Mucosa of rectum (tissue), 2 donors: ENCODE measurements around the gene COL4A2.

ENCODE experiments used
- H3K27ac ChIP-seq, 2 donors: one replicate each; pipeline ENCODE4 v1.7.0; 2013; ENCODE audit warnings: inconsistent platforms in 2 of 2, low read depth in 2 of 2, low read length in 2 of 2
- H3K27me3 ChIP-seq, 2 donors: one replicate each; pipeline ENCODE4 v1.7.0; 2013; ENCODE audit warnings: low read length in 2 of 2; ENCODE audit not compliant: control insufficient read depth in 2 of 2, insufficient read depth in 2 of 2
- H3K36me3 ChIP-seq, 2 donors: one replicate each; pipeline ENCODE4 v1.7.0; 2013; ENCODE audit warnings: low read length in 2 of 2; ENCODE audit not compliant: control insufficient read depth in 2 of 2, insufficient read depth in 2 of 2
- H3K4me1 ChIP-seq, 2 donors: one replicate each; pipeline ENCODE4 v1.7.0; 2013; ENCODE audit warnings: low read length in 2 of 2, mild to moderate bottlenecking in 1 of 2; ENCODE audit not compliant: control insufficient read depth in 2 of 2, insufficient read depth in 2 of 2
- H3K4me3 ChIP-seq, 2 donors: one replicate each; pipeline ENCODE4 v1.7.0; 2013; ENCODE audit warnings: low read length in 2 of 2
- H3K9ac ChIP-seq, 2 donors: one replicate each; pipeline ENCODE4 v1.7.0; 2013; ENCODE audit warnings: low read length in 2 of 2, low read depth in 1 of 2, mild to moderate bottlenecking in 1 of 2
- H3K9me3 ChIP-seq, 2 donors: one replicate each; pipeline ENCODE4 v1.7.0; 2013; ENCODE audit warnings: low read length in 2 of 2; ENCODE audit not compliant: control insufficient read depth in 2 of 2
- donor health status: healthy.
- donor health status: Normal muscosa, but diverticular disease.

COL4A2 gene

DNA sequence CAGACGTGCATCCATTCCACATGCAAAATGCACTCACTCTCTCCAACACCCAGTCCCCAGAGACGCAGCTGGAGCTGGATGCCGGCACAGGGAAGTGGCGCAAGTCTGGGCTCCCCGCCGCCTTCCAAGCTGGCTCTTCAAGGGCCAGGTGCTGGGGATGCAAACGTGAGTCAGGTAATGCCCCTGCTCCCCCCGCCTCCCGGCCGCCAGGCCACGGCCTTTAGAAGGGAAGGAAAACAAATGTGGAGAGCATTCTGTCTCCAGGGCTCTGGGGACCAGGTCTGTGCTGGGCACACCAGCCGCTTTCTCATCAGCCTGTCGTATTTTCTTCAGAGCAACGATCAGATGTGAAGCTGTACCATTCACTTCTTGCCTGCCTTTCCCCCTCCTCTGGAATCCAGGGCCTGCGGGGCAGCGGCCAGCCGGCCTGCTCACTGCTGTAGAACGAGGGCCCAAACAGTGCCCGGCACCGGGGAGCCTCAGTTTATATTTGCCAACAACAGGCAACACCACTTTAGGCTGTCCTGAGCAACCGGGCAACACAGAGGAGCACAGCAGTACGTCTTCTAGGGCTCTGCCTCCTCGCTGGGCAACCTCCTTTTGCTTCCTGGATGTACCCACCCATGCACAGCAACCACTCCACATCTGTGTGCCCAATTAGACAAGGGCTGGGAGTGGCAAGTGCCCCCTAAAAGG lies 250.7 kb downstream of the COL4A2 start:
- no peaks in the 10 kb centered on the region for H3K9me3 ChIP-seq
- peaks cover 23 to 48% of the 10 kb centered on the region in 2 donors for H3K4me1 ChIP-seq
- H3K27me3 ChIP-seq: no peaks in the 10 kb centered on the region
- H3K36me3 ChIP-seq: peaks cover 4 to 7% of the 10 kb centered on the region in 2 donors
- H3K4me3 ChIP-seq: peak overlapping the region in 1 of 2 donors; percentile 22
- no peak overlapping the region for H3K9ac ChIP-seq
- peak overlapping the region in 1 of 2 donors; percentile 9 for H3K27ac ChIP-seq

DNA sequence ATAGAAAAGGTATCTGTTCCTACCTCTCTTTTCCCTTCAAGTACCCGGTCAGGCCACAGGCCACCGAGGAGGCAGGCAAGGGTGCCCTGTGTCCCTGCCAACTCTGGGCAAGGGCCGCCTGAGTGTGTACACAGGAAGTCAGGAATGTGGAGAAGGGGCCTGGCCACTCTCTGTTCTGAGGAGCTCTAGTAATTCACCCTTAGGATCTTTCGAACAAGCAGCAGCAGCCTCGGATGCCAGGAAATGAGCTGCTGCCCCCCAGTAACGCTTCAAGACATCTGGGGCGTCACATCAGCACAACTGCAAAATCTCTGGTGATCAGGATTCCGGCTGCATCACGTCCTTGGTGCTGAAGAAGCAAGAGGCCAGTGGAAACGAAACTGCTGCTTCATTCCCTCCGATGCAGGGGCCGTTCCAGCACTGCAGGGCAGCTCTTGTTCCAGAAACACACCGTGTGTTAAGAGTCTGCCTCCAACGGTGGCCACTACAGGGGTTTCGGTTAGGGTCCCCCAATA lies 252.4 kb downstream of the COL4A2 start:
- H3K4me1 ChIP-seq: peaks cover 28 to 57% of the 10 kb centered on the region in 2 donors
- peak overlapping the region; percentile 89 to 97 for H3K27ac ChIP-seq
- peaks cover 4 to 7% of the 10 kb centered on the region in 2 donors for H3K36me3 ChIP-seq
- no peaks in the 10 kb centered on the region for H3K27me3 ChIP-seq
- peak overlapping the region; percentile 89 to 94 for H3K9ac ChIP-seq
- H3K4me3 ChIP-seq: peak overlapping the region; percentile 75 to 89
- H3K9me3 ChIP-seq: no peaks in the 10 kb centered on the region

DNA sequence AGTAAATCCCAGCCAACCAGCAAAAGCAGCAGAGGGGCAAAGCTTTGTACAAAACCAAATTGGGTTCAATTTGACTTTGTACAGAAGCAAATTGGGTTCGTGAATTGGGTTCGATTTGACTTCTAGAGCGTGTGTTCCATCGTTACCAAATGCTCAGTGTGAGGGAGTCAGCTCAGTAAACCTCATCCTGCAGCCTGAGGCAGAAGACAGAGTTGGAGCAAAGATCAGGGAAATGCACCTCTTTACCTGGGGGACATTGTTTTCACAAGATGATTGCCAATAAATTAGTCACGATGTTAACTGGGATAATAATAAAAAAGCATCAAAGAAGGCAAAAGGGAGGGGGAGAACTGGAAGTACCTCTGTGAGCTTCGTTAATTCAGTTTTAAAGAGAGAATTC lies 252.9 kb downstream of the COL4A2 start:
- H3K4me3 ChIP-seq: peak overlapping the region; percentile 75 to 89
- no peaks in the 10 kb centered on the region for H3K27me3 ChIP-seq
- H3K27ac ChIP-seq: peak overlapping the region; percentile 89 to 97
- peak overlapping the region; percentile 89 to 94 for H3K9ac ChIP-seq
- peaks cover 28 to 55% of the 10 kb centered on the region in 2 donors for H3K4me1 ChIP-seq
- peaks cover 4 to 5% of the 10 kb centered on the region in 2 donors for H3K36me3 ChIP-seq
- H3K9me3 ChIP-seq: no peaks in the 10 kb centered on the region

DNA sequence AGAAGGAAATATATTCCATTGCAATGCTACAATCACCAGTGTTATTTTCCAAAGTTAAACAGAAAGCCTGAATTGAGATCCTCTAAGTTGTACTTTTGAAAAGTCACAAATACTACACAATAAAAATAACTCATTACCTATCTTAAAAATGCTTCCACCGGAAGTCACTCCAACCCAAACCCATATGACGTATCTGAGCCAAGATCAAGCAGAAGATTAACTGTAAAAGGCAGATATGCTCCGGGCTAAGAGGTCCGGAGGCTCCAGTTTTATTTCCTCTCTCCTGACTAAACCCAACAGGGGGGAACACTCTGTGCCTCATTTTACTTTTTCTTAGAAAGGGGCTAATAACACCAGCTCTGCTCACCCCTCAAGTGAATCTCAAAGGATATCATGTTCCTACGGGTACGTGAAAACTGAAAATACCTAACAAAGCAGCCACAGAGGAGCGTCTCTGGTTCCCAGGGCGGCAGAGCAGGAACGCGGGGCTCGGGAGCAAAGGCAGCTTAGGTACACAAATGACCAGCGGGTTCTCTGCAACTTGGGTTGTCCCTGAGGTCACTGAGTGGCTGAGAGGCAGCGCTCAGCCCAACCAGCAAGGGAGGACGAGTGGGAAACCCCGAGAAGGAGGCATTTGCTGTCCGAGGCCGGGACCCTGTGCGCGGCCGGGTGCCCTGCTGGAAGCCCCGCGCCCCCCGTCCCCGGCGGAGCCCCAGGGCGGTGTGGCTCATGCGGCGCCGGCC lies 253.7 kb downstream of the COL4A2 start:
- Histone ChIP-seq H3K4me1 (peaks cover 21 to 51% of the 10 kb centered on the region in 2 donors), H3K36me3 (peaks cover 3 to 4% of the 10 kb centered on the region in 2 donors)

DNA sequence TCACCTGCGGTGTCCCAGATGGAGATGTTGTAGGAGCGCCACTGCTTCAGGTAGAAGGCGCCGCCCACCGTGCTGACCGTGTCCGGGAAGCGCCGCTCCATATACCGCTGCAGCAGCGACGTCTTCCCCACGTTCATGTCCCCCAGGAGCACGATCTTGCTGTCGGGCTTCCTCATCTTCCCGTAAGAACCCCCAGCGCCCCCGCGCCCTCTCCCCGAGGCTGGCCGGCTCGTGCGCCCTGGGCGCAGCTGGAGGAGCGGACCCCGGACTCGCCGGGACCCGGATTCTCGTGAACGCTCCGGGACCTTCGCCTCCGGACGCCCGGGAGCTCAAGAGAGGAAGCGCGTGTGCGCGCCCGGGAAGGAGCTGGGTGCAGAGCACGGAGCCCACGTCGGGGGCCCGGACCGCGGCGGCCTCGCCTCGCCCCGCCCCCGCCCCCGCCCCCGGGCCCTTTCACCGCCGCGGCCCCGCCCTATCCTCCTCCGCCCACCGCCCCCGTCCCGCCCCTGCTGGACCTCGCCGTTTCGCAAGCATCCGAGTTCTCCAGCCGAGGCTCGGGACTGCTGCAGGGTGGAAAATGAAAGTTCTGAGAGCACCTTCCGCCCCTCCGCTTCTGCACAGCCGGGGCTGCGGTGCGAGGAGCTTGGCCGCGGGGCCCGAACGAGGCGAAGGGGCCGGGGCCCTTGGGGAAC lies 254.4 kb downstream of the COL4A2 start, which contains the start of gene RAB20:
RAB20 (minus strand) TSS at position 379 of the 692 bp plus-strand sequence; CDS start at position 176, 203 bp downstream.
- peaks cover 15 to 44% of the 10 kb centered on the region in 2 donors for H3K4me1 ChIP-seq

More for the DNA sequence above, 253.7 kb downstream of the COL4A2 start:
- Histone ChIP-seq H3K4me3 (peak overlapping the region; percentile 75 to 89), H3K27me3 (no peaks in the 10 kb centered on the region), H3K9me3 (no peaks in the 10 kb centered on the region), H3K9ac (peak overlapping the region; percentile 89 to 94), H3K27ac (peak overlapping the region; percentile 89 to 97)

DNA sequence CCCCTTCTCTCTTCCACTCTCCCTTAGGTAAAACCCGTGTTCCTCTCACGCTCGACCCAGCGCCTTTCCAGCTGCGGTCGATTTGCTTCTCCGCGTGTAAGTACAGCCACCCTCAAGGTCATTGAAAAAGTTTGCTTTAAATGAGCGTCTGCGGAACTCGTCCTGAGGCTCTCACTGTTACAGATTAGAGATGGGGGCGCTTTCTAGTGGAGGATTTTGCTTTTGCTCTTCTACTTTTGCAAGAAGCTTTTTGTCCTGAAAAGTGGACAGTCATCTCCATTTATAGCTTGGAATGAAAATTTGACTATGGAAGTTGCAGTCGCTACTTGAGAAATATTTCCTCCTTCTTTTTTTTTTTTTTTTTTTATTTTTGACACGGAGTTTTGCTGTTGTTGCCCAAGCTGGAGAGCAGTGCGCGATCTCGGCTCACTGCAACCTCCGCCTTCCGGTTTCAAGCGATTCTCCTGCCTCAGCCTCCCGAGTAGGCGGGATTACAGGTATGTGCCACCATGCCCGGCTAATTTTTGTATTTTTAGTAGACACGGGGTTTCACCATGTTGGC lies 255.0 kb downstream of the COL4A2 start:
- peaks cover 14 to 38% of the 10 kb centered on the region in 2 donors for H3K4me1 ChIP-seq

More for the DNA sequence above, 254.4 kb downstream of the COL4A2 start, which contains the start of gene RAB20:
- peak within 1 kb of the TSS; percentile 89 to 97 for H3K27ac ChIP-seq
- H3K27me3 ChIP-seq: no peaks in the 10 kb centered on the region
- H3K9me3 ChIP-seq: no peaks in the 10 kb centered on the region
- peak within 1 kb of the TSS; percentile 89 to 90 for H3K4me3 ChIP-seq
- H3K9ac ChIP-seq: peak within 1 kb of the TSS; percentile 89 to 94
- peaks cover 3 to 4% of the 10 kb centered on the region in 2 donors for H3K36me3 ChIP-seq

More for the DNA sequence above, 255.0 kb downstream of the COL4A2 start:
- Histone ChIP-seq H3K4me3 (peak overlapping the region; percentile 81 to 90), H3K36me3 (peaks cover 0 to 3% of the 10 kb centered on the region in 2 donors), H3K9ac (peak overlapping the region; percentile 82 to 90), H3K27ac (peak overlapping the region; percentile 89 to 97), H3K27me3 (no peaks in the 10 kb centered on the region), H3K9me3 (no peaks in the 10 kb centered on the region)
